DND-41 (cell line): ENCODE measurements around the gene SCUBE1.

Source experiments
- ATAC-seq: fragments of 200-7000 bp; cut with Tn5 transposase; 3 replicates; pipeline ENCODE4 v1.9.1; 2021; ENCODE audit warnings: low read depth; ENCODE audit not compliant: insufficient read depth
- DNase-seq: peaks from one replicate; pipeline ENCODE4 v3.0.0-alpha.2; 2020
- H2AFZ ChIP-seq: 2 replicates; pipeline ENCODE4 v1.6.0; 2012; ENCODE audit warnings: low read depth, low read length
- H3K27ac ChIP-seq: 2 replicates; pipeline ENCODE4 v1.5.1; 2012; ENCODE audit warnings: low read length, inconsistent platforms
- H3K27me3 ChIP-seq: fragments of 200-600 bp; sonication (generic); 2 replicates; pipeline ENCODE4 v1.6.0; 2012; ENCODE audit warnings: low read length, mild to moderate bottlenecking, inconsistent platforms; ENCODE audit not compliant: insufficient read depth, poor library complexity
- H3K36me3 ChIP-seq: 2 replicates; pipeline ENCODE4 v1.5.1; 2012; ENCODE audit warnings: low read length, inconsistent platforms; ENCODE audit not compliant: insufficient read depth
- H3K4me1 ChIP-seq: 2 replicates; pipeline ENCODE4 v1.5.1; 2012; ENCODE audit warnings: mild to moderate bottlenecking, low read length; ENCODE audit not compliant: insufficient read depth
- H3K4me2 ChIP-seq: 2 replicates; pipeline ENCODE4 v1.6.0; 2012; ENCODE audit warnings: mild to moderate bottlenecking, moderate library complexity, low read length, inconsistent platforms; ENCODE audit not compliant: insufficient read depth
- H3K4me3 ChIP-seq, 2 experiments: fragments of 200-600 bp in 1 of 2; shearing (Covaris generic) in 1 of 2; 2 replicates each; pipeline ENCODE4 v1.5.1; 2012 to 2016; ENCODE audit warnings: inconsistent platforms in 2 of 2, low read length in 2 of 2, mild to moderate bottlenecking in 2 of 2, low read depth in 1 of 2, moderate library complexity in 1 of 2
- H3K79me2 ChIP-seq: 2 replicates; pipeline ENCODE4 v1.6.0; 2012; ENCODE audit warnings: low read length, inconsistent platforms; ENCODE audit not compliant: insufficient read depth
- H3K9ac ChIP-seq: 2 replicates; pipeline ENCODE4 v1.6.0; 2012; ENCODE audit warnings: low read depth, mild to moderate bottlenecking, inconsistent platforms, low read length, moderate library complexity
- H3K9me3 ChIP-seq: 2 replicates; pipeline ENCODE4 v1.5.1; 2012; ENCODE audit warnings: low read length, moderate library complexity, mild to moderate bottlenecking, inconsistent platforms; ENCODE audit not compliant: insufficient read depth, severe bottlenecking
- H4K20me1 ChIP-seq: 2 replicates; pipeline ENCODE4 v1.6.0; 2012; ENCODE audit warnings: low read length; ENCODE audit not compliant: insufficient read depth
- CTCF ChIP-seq: IDR thresholded peaks from 2 replicates; pipeline ENCODE4 v1.5.1; 2012; ENCODE audit warnings: borderline replicate concordance, low read length, moderate library complexity, mild to moderate bottlenecking; ENCODE audit not compliant: poor library complexity, severe bottlenecking; ENCODE audit errors: extremely low read depth
- EZH2 ChIP-seq: IDR thresholded peaks from 3 replicates; pipeline ENCODE4 v1.6.1; 2012; ENCODE audit warnings: borderline replicate concordance, low read depth, mild to moderate bottlenecking, moderate library complexity, low read length, inconsistent platforms; ENCODE audit not compliant: severe bottlenecking

Gene SCUBE1

GRCh38 chr22:43234264-43234988, 108.7 kb downstream of the SCUBE1 start:
- ATAC-seq = no peak
- TF ChIP-seq EZH2 = no peak
- no peak for TF ChIP-seq CTCF
- H3K9me3 ChIP-seq = no peaks in the 10 kb centered on the region
- H3K27ac ChIP-seq = no peak overlapping the region
- DNase-seq = no peak
- no peak overlapping the region for H3K4me2 ChIP-seq
- H4K20me1 ChIP-seq = peaks cover 12% of the 10 kb centered on the region; the same call in 1 of the 2 replicates
- no peaks in the 10 kb centered on the region for H3K79me2 ChIP-seq
- H3K27me3 ChIP-seq = no peaks in the 10 kb centered on the region
- H3K9ac ChIP-seq = no peak overlapping the region
- no peaks in the 10 kb centered on the region for H3K36me3 ChIP-seq
- no peak overlapping the region for H2AFZ ChIP-seq
- no peaks in the 10 kb centered on the region for H3K4me1 ChIP-seq
- H3K4me3 ChIP-seq = no peak overlapping the region

GRCh38 chr22:43233529-43233928, 109.6 kb downstream of the SCUBE1 start:
- no peak overlapping the region for H3K9ac ChIP-seq
- DNase-seq (no peak), ATAC-seq (no peak)
- no peaks in the 10 kb centered on the region for H3K27me3 ChIP-seq
- no peak overlapping the region for H3K4me3 ChIP-seq
- no peaks in the 10 kb centered on the region for H3K79me2 ChIP-seq
- H3K4me2 ChIP-seq = no peak overlapping the region
- H3K4me1 ChIP-seq = no peaks in the 10 kb centered on the region
- H3K36me3 ChIP-seq = no peaks in the 10 kb centered on the region
- peaks cover 12% of the 10 kb centered on the region; the same call in 1 of the 2 replicates for H4K20me1 ChIP-seq
- H2AFZ ChIP-seq = no peak overlapping the region
- no peak overlapping the region for H3K27ac ChIP-seq
- H3K9me3 ChIP-seq = no peaks in the 10 kb centered on the region
- TF ChIP-seq CTCF = no peak
- TF ChIP-seq EZH2 = no peak

- no peaks in the 10 kb centered on the region for H3K4me1 ChIP-seq
- no peak overlapping the region for H3K9ac ChIP-seq
- no peak overlapping the region for H3K27ac ChIP-seq
- H3K27me3 ChIP-seq = no peaks in the 10 kb centered on the region
- no peak for TF ChIP-seq CTCF
- TF ChIP-seq EZH2 = no peak
- DNase-seq (no peak), ATAC-seq (no peak)
- no peaks in the 10 kb centered on the region for H3K9me3 ChIP-seq
- H3K4me2 ChIP-seq = no peak overlapping the region
- H3K4me3 ChIP-seq = no peak overlapping the region
- H3K79me2 ChIP-seq = no peaks in the 10 kb centered on the region
- peaks cover 12% of the 10 kb centered on the region; the same call in 1 of the 2 replicates for H4K20me1 ChIP-seq
- no peak overlapping the region for H2AFZ ChIP-seq
- no peaks in the 10 kb centered on the region for H3K36me3 ChIP-seq
These were observed 110.7 kb downstream of the SCUBE1 start for GRCh38 chr22:43232445-43232844.

GRCh38 chr22:43231724-43232034, 111.5 kb downstream of the SCUBE1 start:
- Histone ChIP-seq H4K20me1 (peaks cover 18% of the 10 kb centered on the region; the same call in 1 of the 2 replicates), H3K27ac (no peak overlapping the region), H3K27me3 (no peaks in the 10 kb centered on the region), H2AFZ (no peak overlapping the region), H3K4me1 (no peaks in the 10 kb centered on the region), H3K9me3 (no peaks in the 10 kb centered on the region), H3K79me2 (no peaks in the 10 kb centered on the region), H3K4me3 (no peak overlapping the region), H3K9ac (no peak overlapping the region), H3K4me2 (no peak overlapping the region), H3K36me3 (no peaks in the 10 kb centered on the region)
- DNase-seq (no peak), ATAC-seq (no peak)
- TF ChIP-seq CTCF (no peak), EZH2 (no peak)
